T-helper 17 cell (primary cell): ENCODE measurements around the gene CHD5. TPM values are rescaled to one million over a fixed set of nuclear protein-coding genes. Genes with fewer than 3 reads are reported as not detected.

Experiments
- ATAC-seq: fragments of 150-1000 bp; cut with Tn5 transposase; 2 replicates; pipeline ENCODE4 v1.10.0; 2021; ENCODE audit warnings: mild to moderate bottlenecking, moderate library complexity
- DNase-seq, 3 donors: peaks; one replicate each; pipeline versions ENCODE4 v3.0.0 to v3.0.0-alpha.2; 2020 to 2021
- H3K9me3 ChIP-seq: one replicate; pipeline ENCODE4 v1.7.0; 2013; ENCODE audit warnings: low read length, mild to moderate bottlenecking; ENCODE audit not compliant: control insufficient read depth, poor library complexity, severe bottlenecking
- H3K27ac Mint-ChIP-seq: one replicate; pipeline ENCODE4 v1.8.0; 2022; ENCODE audit warnings: mild to moderate bottlenecking, moderate library complexity, mixed read lengths
- H3K27me3 Mint-ChIP-seq: one replicate; pipeline ENCODE4 v1.8.0; 2022; ENCODE audit warnings: mixed read lengths
- H3K36me3 Mint-ChIP-seq: one replicate; pipeline ENCODE4 v1.8.0; 2022; ENCODE audit warnings: low read depth, mixed read lengths
- H3K4me1 Mint-ChIP-seq: one replicate; pipeline ENCODE4 v1.8.0; 2022; ENCODE audit warnings: mild to moderate bottlenecking, mixed read lengths
- H3K4me3 Mint-ChIP-seq: one replicate; pipeline ENCODE4 v1.8.0; 2022; ENCODE audit warnings: mild to moderate bottlenecking, moderate library complexity, mixed read lengths
- total RNA-seq, 4 donors: library from RNA in 2 of 4; stranded (reverse) in 2 of 4; gene quantifications; one replicate each; pipeline ENCODE4 v1.2.3 and lab custom pipeline; 2022 to 2026

CHD5 gene
- total RNA-seq, 2 donors from 2014 or later = 0.12 to 0.63 TPM

- Mint-ChIP-seq H3K4me3 (no peak overlapping the region), H3K4me1 (peaks cover 4% of the 10 kb centered on the region), H3K27me3 (peaks cover 73% of the 10 kb centered on the region), H3K36me3 (peaks cover 3% of the 10 kb centered on the region), H3K27ac (no peak overlapping the region)
- no peaks in the 10 kb centered on the region for H3K9me3 ChIP-seq
- ATAC-seq (no peak), DNase-seq (no peak)
Observed at GRCh38 chr1:6165027-6165426, 15.1 kb downstream of the CHD5 start.

GRCh38 chr1:6163973-6164617 lies 16.0 kb downstream of the CHD5 start:
- H3K4me1 Mint-ChIP-seq = peaks cover 4% of the 10 kb centered on the region
- peaks cover 6% of the 10 kb centered on the region for H3K36me3 Mint-ChIP-seq
- DNase-seq (no peak), ATAC-seq (no peak)
- no peak overlapping the region for H3K4me3 Mint-ChIP-seq
- no peaks in the 10 kb centered on the region for H3K9me3 ChIP-seq
- H3K27me3 Mint-ChIP-seq = peaks cover 72% of the 10 kb centered on the region
- H3K27ac Mint-ChIP-seq = no peak overlapping the region

GRCh38 chr1:6163191-6163972 lies 16.7 kb downstream of the CHD5 start:
- DNase-seq (no peak), ATAC-seq (no peak)
- H3K9me3 ChIP-seq = no peaks in the 10 kb centered on the region
- peaks cover 4% of the 10 kb centered on the region for H3K4me1 Mint-ChIP-seq
- no peak overlapping the region for H3K4me3 Mint-ChIP-seq
- no peak overlapping the region for H3K27ac Mint-ChIP-seq
- peaks cover 70% of the 10 kb centered on the region for H3K27me3 Mint-ChIP-seq
- peaks cover 7% of the 10 kb centered on the region for H3K36me3 Mint-ChIP-seq

GRCh38 chr1:6162773-6163172 lies 17.3 kb downstream of the CHD5 start:
- Mint-ChIP-seq H3K27ac (no peak overlapping the region), H3K4me1 (peaks cover 4% of the 10 kb centered on the region), H3K27me3 (peaks cover 73% of the 10 kb centered on the region), H3K36me3 (peaks cover 7% of the 10 kb centered on the region), H3K4me3 (no peak overlapping the region)
- ATAC-seq (no peak), DNase-seq (no peak)
- H3K9me3 ChIP-seq = no peaks in the 10 kb centered on the region

DNA sequence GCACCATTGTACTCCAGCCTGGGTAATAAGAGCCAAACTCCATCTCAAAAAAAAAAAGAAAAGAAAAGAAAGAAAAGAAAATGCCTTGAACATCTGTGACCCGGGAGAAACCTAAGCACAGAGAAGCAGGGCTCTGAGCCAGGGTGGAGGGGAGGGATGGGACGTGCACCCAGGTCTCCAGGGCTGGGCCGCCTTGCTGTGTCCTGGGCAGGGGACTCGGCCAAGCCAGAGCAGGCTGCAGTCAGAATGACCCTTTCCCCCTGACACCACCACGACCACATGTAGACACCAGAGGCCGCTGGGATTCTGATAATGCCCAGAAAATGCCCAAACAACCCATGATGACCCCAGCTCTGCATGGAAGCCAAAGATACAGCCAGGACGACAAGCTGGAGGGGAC lies 17.8 kb downstream of the CHD5 start:
- H3K4me3 Mint-ChIP-seq = no peak overlapping the region
- DNase-seq = no peak
- peaks cover 4% of the 10 kb centered on the region for H3K4me1 Mint-ChIP-seq
- ATAC-seq = no peak
- H3K9me3 ChIP-seq = no peaks in the 10 kb centered on the region
- peaks cover 7% of the 10 kb centered on the region for H3K36me3 Mint-ChIP-seq
- peaks cover 73% of the 10 kb centered on the region for H3K27me3 Mint-ChIP-seq
- H3K27ac Mint-ChIP-seq = no peak overlapping the region

- ATAC-seq (no peak), DNase-seq (no peak)
- Mint-ChIP-seq H3K36me3 (peaks cover 4% of the 10 kb centered on the region), H3K27me3 (peaks cover 45% of the 10 kb centered on the region), H3K4me3 (no peak overlapping the region), H3K4me1 (peaks cover 2% of the 10 kb centered on the region), H3K27ac (no peak overlapping the region)
- H3K9me3 ChIP-seq = no peaks in the 10 kb centered on the region
Observed at GRCh38 chr1:6158181-6158580, 21.9 kb downstream of the CHD5 start.

GRCh38 chr1:6157528-6158174 lies 22.5 kb downstream of the CHD5 start:
- ATAC-seq = no peak
- Mint-ChIP-seq H3K27ac (no peak overlapping the region), H3K4me1 (peaks cover 2% of the 10 kb centered on the region), H3K4me3 (no peak overlapping the region), H3K27me3 (peaks cover 42% of the 10 kb centered on the region), H3K36me3 (peaks cover 4% of the 10 kb centered on the region)
- DNase-seq = no peak
- no peaks in the 10 kb centered on the region for H3K9me3 ChIP-seq

- Mint-ChIP-seq H3K36me3 (peaks cover 4% of the 10 kb centered on the region), H3K4me1 (peaks cover 2% of the 10 kb centered on the region), H3K27me3 (peaks cover 37% of the 10 kb centered on the region), H3K4me3 (no peak overlapping the region), H3K27ac (no peak overlapping the region)
- no peak for DNase-seq
- ATAC-seq = no peak
- H3K9me3 ChIP-seq = no peaks in the 10 kb centered on the region
Observed at GRCh38 chr1:6157132-6157527, 23.0 kb downstream of the CHD5 start.

DNA sequence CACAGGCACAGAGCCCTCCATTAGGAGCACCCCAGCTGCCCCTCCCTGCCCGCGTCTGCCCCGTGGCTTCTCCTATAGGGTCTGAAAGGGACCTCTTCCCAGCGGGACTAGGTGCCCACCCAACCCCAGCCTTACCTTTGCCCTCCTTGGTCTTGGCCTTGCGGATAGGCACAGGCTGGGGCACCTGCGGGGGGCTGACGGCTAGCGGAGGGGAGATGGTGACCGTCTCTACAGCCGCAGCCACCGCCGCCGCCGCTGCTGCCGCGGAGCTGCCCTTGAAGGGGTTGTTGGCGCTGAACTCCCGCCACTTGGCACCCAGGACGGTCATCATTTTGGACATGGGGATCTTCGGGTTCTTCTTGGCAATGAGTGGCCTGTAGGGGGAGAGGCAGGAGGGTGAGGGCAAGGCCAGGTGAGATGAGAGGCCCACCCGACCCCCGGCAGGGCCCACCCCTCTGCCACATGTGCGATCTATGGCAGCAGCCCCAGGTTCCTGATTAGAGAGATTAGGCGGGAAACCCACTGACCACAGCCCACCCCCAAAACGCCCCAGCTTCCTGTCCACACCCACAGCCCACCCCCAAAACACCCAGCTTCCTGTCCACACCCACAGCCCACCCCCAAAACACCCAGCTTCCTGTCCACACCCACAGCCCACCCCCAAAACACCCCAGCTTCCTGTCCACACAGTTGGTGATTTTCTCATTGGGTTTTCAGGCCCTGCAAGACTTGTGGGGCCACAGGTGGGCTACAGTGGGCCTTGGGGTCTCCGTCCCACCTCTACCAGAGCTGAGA lies 25.4 kb downstream of the CHD5 start:
- H3K4me1 Mint-ChIP-seq = no peaks in the 10 kb centered on the region
- no peaks in the 10 kb centered on the region for H3K9me3 ChIP-seq
- peaks cover 21% of the 10 kb centered on the region for H3K27me3 Mint-ChIP-seq
- H3K36me3 Mint-ChIP-seq = peaks cover 4% of the 10 kb centered on the region
- H3K4me3 Mint-ChIP-seq = peak overlapping the region; percentile 19
- no peak for ATAC-seq
- no peak overlapping the region for H3K27ac Mint-ChIP-seq
- no peak for DNase-seq

DNA sequence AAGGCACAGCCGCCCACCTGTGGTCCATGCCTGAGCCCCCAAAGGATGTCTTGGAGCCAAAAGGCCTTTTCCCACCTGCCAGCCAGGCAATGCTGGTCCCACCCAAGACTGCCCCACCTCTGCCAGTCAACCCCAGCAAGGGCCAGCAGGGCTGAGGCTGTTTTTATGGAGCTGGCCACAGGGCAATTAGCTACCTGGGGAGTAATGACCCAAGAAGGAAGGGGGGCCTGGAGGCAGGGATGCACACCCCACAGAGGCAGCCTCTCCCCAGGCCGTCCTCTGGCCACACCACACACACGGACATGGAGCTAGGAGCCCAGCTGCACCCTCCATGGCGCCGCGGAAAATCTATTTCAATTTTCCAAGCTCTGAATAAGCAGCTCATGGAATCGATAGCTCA lies 27.2 kb downstream of the CHD5 start:
- peaks cover 11% of the 10 kb centered on the region for H3K27me3 Mint-ChIP-seq
- no peaks in the 10 kb centered on the region for H3K36me3 Mint-ChIP-seq
- no peaks in the 10 kb centered on the region for H3K9me3 ChIP-seq
- no peak for DNase-seq
- no peak overlapping the region for H3K4me3 Mint-ChIP-seq
- ATAC-seq = no peak
- H3K27ac Mint-ChIP-seq = no peak overlapping the region
- H3K4me1 Mint-ChIP-seq = peaks cover 6% of the 10 kb centered on the region

- H3K4me3 Mint-ChIP-seq = no peak overlapping the region
- H3K4me1 Mint-ChIP-seq = peaks cover 6% of the 10 kb centered on the region
- no peak for ATAC-seq
Observed at GRCh38 chr1:6152181-6152580, 27.9 kb downstream of the CHD5 start.

GRCh38 chr1:6151291-6151822 lies 28.8 kb downstream of the CHD5 start:
- Mint-ChIP-seq H3K4me3 (no peak overlapping the region), H3K27ac (no peak overlapping the region), H3K27me3 (peaks cover 10% of the 10 kb centered on the region), H3K4me1 (peaks cover 6% of the 10 kb centered on the region), H3K36me3 (no peaks in the 10 kb centered on the region)
- no peak for DNase-seq
- H3K9me3 ChIP-seq = no peaks in the 10 kb centered on the region
- ATAC-seq = no peak

More at GRCh38 chr1:6152181-6152580, 27.9 kb downstream of the CHD5 start:
- H3K9me3 ChIP-seq = no peaks in the 10 kb centered on the region
- no peak for DNase-seq
- no peak overlapping the region for H3K27ac Mint-ChIP-seq
- no peaks in the 10 kb centered on the region for H3K36me3 Mint-ChIP-seq
- peaks cover 4% of the 10 kb centered on the region for H3K27me3 Mint-ChIP-seq
